Left lung (tissue), 10 donors: ENCODE results near the gene CPNE7. TPM values are rescaled to one million over a fixed set of nuclear protein-coding genes. Genes with fewer than 3 reads are reported as not detected.

Experiments used
- ATAC-seq: fragments of 200-7000 bp; cut with Tn5 transposase; one replicate; pipeline ENCODE4 v1.9.1; 2020; ENCODE audit warnings: moderate library complexity
- DNase-seq, 4 donors: peaks; one replicate each; pipeline ENCODE4 v3.0.0-alpha.2; 2013 to 2020
- H3K27ac ChIP-seq, 2 donors: fragments of 200-600 bp; sonication (generic) in 1 of 2; one replicate each; pipeline versions ENCODE4 v1.5.0 to v1.8.0; 2020 to 2021
- H3K27me3 ChIP-seq, 2 donors: fragments of 200-600 bp; sonication (generic) in 1 of 2; one replicate each; pipeline versions ENCODE4 v1.5.0 to v1.8.0; 2020 to 2021
- H3K36me3 ChIP-seq, 2 donors: fragments of 200-600 bp; sonication (generic) in 1 of 2; one replicate each; pipeline versions ENCODE4 v1.5.0 to v1.8.0; 2020 to 2021
- H3K4me1 ChIP-seq, 2 donors: fragments of 200-600 bp; one replicate each; pipeline ENCODE4 v1.8.0; 2021
- H3K4me3 ChIP-seq, 2 donors: fragments of 200-600 bp; sonication (generic) in 1 of 2; one replicate each; pipeline versions ENCODE4 v1.5.0 to v1.8.0; 2020 to 2021; ENCODE audit warnings: mild to moderate bottlenecking in 1 of 2
- H3K9me3 ChIP-seq, 2 donors: fragments of 200-600 bp; sonication (generic) in 1 of 2; one replicate each; pipeline versions ENCODE4 v1.5.0 to v1.8.0; 2020 to 2021
- CTCF ChIP-seq, 2 donors: fragments of 200-600 bp; sonication (generic) in 1 of 2; IDR thresholded peaks; one replicate each; pipeline versions ENCODE4 v1.5.0 to v1.8.0; 2021; ENCODE audit warnings: antibody characterized with exemption in 2 of 2
- intact Hi-C, 2 donors: fragments of 100-400 bp; cut with DNase I; formaldehyde crosslinking; loops; one replicate each; pipeline versions ENCODE4 v1.11.2 to v1.14.2; 2022
- polyA plus RNA-seq, 6 donors: library from polyadenylated mRNA; unstranded; fragments of 120-200 nt; gene quantifications; one replicate each; pipeline ENCODE4 v1.2.1, GENCODE V29; 2013; ENCODE audit not compliant: insufficient read length in 6 of 6
- total RNA-seq, 2 donors: library from RNA; stranded (reverse); fragmentation: NEBNext Ultra II Directional; extraction: Animal tissue kit (Norgen Biotek cat#: 25700); gene quantifications; one replicate each; pipeline ENCODE4 v1.2.1, GENCODE V29; 2021
- donor health status: DM: no; HTN: yes; CAD: no.
- donor health status: DM: no; HTN: no; CAD: no.

The CPNE7 gene
- total and polyA plus RNA-seq, 8 donors, result 0.26 to 1.3 (median 0.36) TPM; not detected in 1

DNA sequence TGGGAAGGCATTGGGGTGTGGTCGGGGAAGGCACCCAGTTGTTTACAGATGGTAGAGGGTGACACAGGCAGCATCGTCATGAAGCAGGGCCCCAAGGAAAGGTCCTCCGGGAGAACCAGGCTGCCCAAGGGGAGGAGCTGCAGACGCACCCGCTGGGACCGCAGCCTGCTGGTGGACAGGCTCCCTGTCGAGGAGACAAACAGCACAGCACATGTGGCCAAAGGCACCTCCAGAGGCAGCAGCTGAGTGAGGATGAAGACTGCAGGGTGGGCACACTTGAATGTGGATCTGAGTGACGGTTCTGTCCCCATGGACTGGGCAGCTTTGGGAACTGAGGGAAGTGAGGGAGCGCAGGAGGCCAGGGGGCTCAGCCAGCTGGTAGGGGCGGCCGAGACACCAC is 69.6 kb downstream of the CPNE7 start:
- DNase-seq (no peak), ATAC-seq (no peak)
- Histone ChIP-seq H3K9me3 (no peaks in the 10 kb centered on the region), H3K4me3 (no peak overlapping the region), H3K4me1 (peaks cover 4 to 10% of the 10 kb centered on the region in 2 donors), H3K27ac (no peak overlapping the region), H3K36me3 (peaks cover 0 to 56% of the 10 kb centered on the region in 2 donors), H3K27me3 (no peaks in the 10 kb centered on the region)
- no peak for TF ChIP-seq CTCF (IDR thresholded peaks at IDR 0.05)
- intact Hi-C loops, result no loop called here

DNA sequence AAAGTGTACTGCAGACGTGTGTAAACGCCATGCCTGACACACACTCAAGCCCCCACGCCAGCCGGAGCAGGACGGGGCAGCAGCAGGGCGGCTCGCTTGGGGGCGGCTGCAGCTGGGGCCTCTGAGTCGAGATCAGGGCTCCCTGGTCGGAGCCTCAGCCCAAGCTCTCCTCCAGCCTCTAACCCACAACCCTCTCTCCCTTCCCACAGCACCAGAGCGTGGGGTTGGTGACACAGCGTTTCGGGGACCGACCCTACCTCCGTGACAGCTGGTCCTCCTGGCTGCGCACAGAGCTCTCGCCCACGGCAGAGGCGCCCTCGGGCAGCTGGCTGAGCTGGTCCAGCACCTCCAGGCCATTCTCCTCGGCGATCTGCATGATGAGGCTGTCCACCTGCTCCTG is 70.7 kb downstream of the CPNE7 start:
- H3K27me3 ChIP-seq, result no peaks in the 10 kb centered on the region
- intact Hi-C loops, result no loop called here
- no peak for ATAC-seq
- TF ChIP-seq CTCF (IDR thresholded peaks at IDR 0.05), result no peak
- H3K9me3 ChIP-seq, result no peaks in the 10 kb centered on the region
- H3K4me1 ChIP-seq, result peaks cover 0 to 5% of the 10 kb centered on the region in 2 donors
- no peak for DNase-seq
- no peak overlapping the region for H3K27ac ChIP-seq
- peaks cover 0 to 68% of the 10 kb centered on the region in 2 donors for H3K36me3 ChIP-seq
- no peak overlapping the region for H3K4me3 ChIP-seq

Other genes with a start within 250 kb of the CPNE7 start
- 100 to 1,000 TPM in 1 of 2 donors, 10 to 100 TPM in 1; 98.2 to 123 TPM for gene ANKRD11, start 85.2 kb upstream of the CPNE7 start, total RNA-seq
- gene ANKRD11, start 85.2 kb upstream of the CPNE7 start, polyA plus RNA-seq, result 100 to 1,000 TPM in 2 of 6 donors, 10 to 100 TPM in 4; 90.7 to 120 (median 98.2) TPM
- 10 to 100 TPM; 79.3 to 79.5 TPM for gene SPG7, start 67.4 kb upstream of the CPNE7 start, total RNA-seq
- gene SPG7, start 67.4 kb upstream of the CPNE7 start, polyA plus RNA-seq, result 100 to 1,000 TPM; 113 to 148 (median 127) TPM
- gene RPL13, start 15.1 kb upstream of the CPNE7 start, total RNA-seq, result 1,000 to 10,000 TPM; 1,639 to 1,736 TPM
- gene RPL13, start 15.1 kb upstream of the CPNE7 start, polyA plus RNA-seq, result 1,000 to 10,000 TPM; 2,163 to 3,194 (median 2,462) TPM
- gene DPEP1, start 37.9 kb downstream of the CPNE7 start, total RNA-seq, result 1 to 10 TPM in 1 of 2 donors, under 1 TPM in 1; 0.31 to 2.5 TPM
- 10 to 100 TPM in 2 of 6 donors, 1 to 10 TPM in 4; 5.9 to 10.4 (median 8.4) TPM for gene DPEP1, start 37.9 kb downstream of the CPNE7 start, polyA plus RNA-seq
- gene CHMP1A, start 82.0 kb downstream of the CPNE7 start, total RNA-seq, result 10 to 100 TPM; 77.6 to 88.5 TPM
- 10 to 100 TPM; 60.8 to 91.5 (median 67.4) TPM for gene CHMP1A, start 82.0 kb downstream of the CPNE7 start, polyA plus RNA-seq
- 10 to 100 TPM in 1 of 2 donors, 1 to 10 TPM in 1; 9.9 to 10.2 TPM for gene SPATA33, start 82.1 kb downstream of the CPNE7 start, total RNA-seq
- gene SPATA33, start 82.1 kb downstream of the CPNE7 start, polyA plus RNA-seq, result 10 to 100 TPM; 12.7 to 15.7 (median 14.0) TPM
- gene CDK10, start 110.9 kb downstream of the CPNE7 start, total RNA-seq, result 10 to 100 TPM; 74.8 to 93.1 TPM
- gene CDK10, start 110.9 kb downstream of the CPNE7 start, polyA plus RNA-seq, result 100 to 1,000 TPM in 5 of 6 donors, 10 to 100 TPM in 1; 78.3 to 160 (median 110) TPM
- gene SPATA2L, start 125.9 kb downstream of the CPNE7 start, total RNA-seq, result 10 to 100 TPM; 12.3 to 13.8 TPM
- 1 to 10 TPM; 2.4 to 6.1 (median 4.3) TPM for gene SPATA2L, start 125.9 kb downstream of the CPNE7 start, polyA plus RNA-seq
- 10 to 100 TPM; 14.3 to 19.0 TPM for gene VPS9D1, start 145.1 kb downstream of the CPNE7 start, total RNA-seq
- gene VPS9D1, start 145.1 kb downstream of the CPNE7 start, polyA plus RNA-seq, result 10 to 100 TPM in 4 of 6 donors, 1 to 10 TPM in 2; 9.0 to 15.1 (median 11.6) TPM
- 10 to 100 TPM; 22.1 to 28.1 TPM for gene ZNF276, start 145.8 kb downstream of the CPNE7 start, total RNA-seq
- gene ZNF276, start 145.8 kb downstream of the CPNE7 start, polyA plus RNA-seq, result 10 to 100 TPM; 24.8 to 45.2 (median 35.9) TPM
- 10 to 100 TPM; 17.1 to 25.9 TPM for gene FANCA, start 240.9 kb downstream of the CPNE7 start, total RNA-seq
- 10 to 100 TPM; 25.8 to 42.3 (median 36.1) TPM for gene FANCA, start 240.9 kb downstream of the CPNE7 start, polyA plus RNA-seq